CD14-positive monocyte (primary cell): Measurements from ENCODE around the gene SETBP1. TPM values are rescaled to one million over a fixed set of nuclear protein-coding genes. Genes with fewer than 3 reads are reported as not detected.

ENCODE experiments used
- DNase-seq, 3 donors: peaks; one replicate each; pipeline ENCODE4 v3.0.0-alpha.2; 2011 to 2022
- H2AFZ ChIP-seq: 2 replicates; pipeline ENCODE4 v1.6.0; 2012; ENCODE audit warnings: mild to moderate bottlenecking, low read depth, low read length, inconsistent platforms; ENCODE audit not compliant: insufficient read depth, poor library complexity, severe bottlenecking
- H3K27ac ChIP-seq, 2 donors: 1 replicate in 1 of 2; 2 replicates in 1 of 2; pipeline ENCODE4 v1.5.1; 2012 to 2013; ENCODE audit warnings: low read length in 2 of 2, control low read depth in 1 of 2, inconsistent platforms in 1 of 2, low read depth in 1 of 2, mild to moderate bottlenecking in 1 of 2
- H3K27me3 ChIP-seq, 2 donors: one replicate each; pipeline versions ENCODE4 v1.6.0 to v1.6.1; 2011 to 2013; ENCODE audit warnings: low read length in 2 of 2; ENCODE audit not compliant: control insufficient read depth in 2 of 2, insufficient read depth in 2 of 2
- H3K36me3 ChIP-seq, 2 donors: replicated peaks in 1 of 2; 1 replicate in 1 of 2; 2 replicates in 1 of 2; pipeline versions ENCODE4 v1.5.1 to v1.6.1; 2012 to 2013; ENCODE audit warnings: low read length in 2 of 2, control low read depth in 1 of 2, inconsistent platforms in 1 of 2, mild to moderate bottlenecking in 1 of 2; ENCODE audit not compliant: insufficient read depth in 2 of 2, control insufficient read depth in 1 of 2
- H3K4me1 ChIP-seq, 2 donors: 1 replicate in 1 of 2; 2 replicates in 1 of 2; pipeline versions ENCODE4 v1.5.1 to v1.6.1; 2012 to 2013; ENCODE audit warnings: low read length in 2 of 2, control low read depth in 1 of 2, inconsistent platforms in 1 of 2, mild to moderate bottlenecking in 1 of 2, moderate library complexity in 1 of 2; ENCODE audit not compliant: insufficient read depth in 2 of 2, control insufficient read depth in 1 of 2
- H3K4me2 ChIP-seq: replicated peaks from 2 replicates; pipeline ENCODE3; 2012; ENCODE audit warnings: low read length, moderate library complexity, mild to moderate bottlenecking; ENCODE audit not compliant: poor library complexity, severe bottlenecking; ENCODE audit errors: extremely low read depth
- H3K4me3 ChIP-seq, 3 experiments: fragments of 200-600 bp in 1 of 3; sonication (generic) in 1 of 3; replicated peaks in 1 of 3; 1 replicate in 2 of 3; 2 replicates in 1 of 3; pipeline ENCODE4 v1.5.1; 2011 to 2013; ENCODE audit warnings: low read length in 3 of 3, mild to moderate bottlenecking in 3 of 3, control low read depth in 2 of 3, low read depth in 2 of 3, inconsistent platforms in 1 of 3, moderate library complexity in 1 of 3
- H3K79me2 ChIP-seq: 2 replicates; pipeline ENCODE4 v1.6.0; 2012; ENCODE audit warnings: mild to moderate bottlenecking, control low read depth, inconsistent platforms, low read length, moderate library complexity; ENCODE audit not compliant: insufficient read depth
- H3K9ac ChIP-seq: 2 replicates; pipeline ENCODE4 v1.6.0; 2017; ENCODE audit warnings: low read length, mild to moderate bottlenecking; ENCODE audit not compliant: insufficient read depth, poor library complexity, severe bottlenecking
- H3K9me3 ChIP-seq, 2 donors: replicated peaks in 1 of 2; 1 replicate in 1 of 2; 2 replicates in 1 of 2; pipeline versions ENCODE4 v1.5.1 to v1.6.1; 2012 to 2013; ENCODE audit warnings: low read length in 2 of 2, control low read depth in 1 of 2; ENCODE audit not compliant: control insufficient read depth in 1 of 2, insufficient read depth in 1 of 2
- H4K20me1 ChIP-seq: 2 replicates; pipeline ENCODE4 v1.6.0; 2012; ENCODE audit warnings: mild to moderate bottlenecking, low read length, control low read depth, moderate library complexity; ENCODE audit not compliant: insufficient read depth
- H3K27ac Mint-ChIP-seq, 7 donors: one replicate each; pipeline ENCODE4 v1.8.0; 2020; ENCODE audit warnings: mild to moderate bottlenecking in 7 of 7, mixed read lengths in 7 of 7, moderate library complexity in 6 of 7, inconsistent platforms in 2 of 7
- H3K27me3 Mint-ChIP-seq, 3 donors: one replicate each; pipeline ENCODE4 v1.8.0; 2021 to 2022; ENCODE audit warnings: low read depth in 3 of 3, mild to moderate bottlenecking in 3 of 3, mixed read lengths in 3 of 3, moderate library complexity in 3 of 3, inconsistent platforms in 1 of 3
- H3K36me3 Mint-ChIP-seq, 2 donors: one replicate each; pipeline ENCODE4 v1.8.0; 2020; ENCODE audit warnings: mixed read lengths in 2 of 2, inconsistent platforms in 1 of 2, mild to moderate bottlenecking in 1 of 2
- H3K4me1 Mint-ChIP-seq: one replicate; pipeline ENCODE4 v1.8.0; 2020; ENCODE audit warnings: mild to moderate bottlenecking, mixed read lengths
- H3K4me3 Mint-ChIP-seq, 2 donors: one replicate each; pipeline ENCODE4 v1.8.0; 2020; ENCODE audit warnings: mild to moderate bottlenecking in 2 of 2, mixed read lengths in 2 of 2, moderate library complexity in 1 of 2
- H3K9me3 Mint-ChIP-seq, 7 donors: one replicate each; pipeline ENCODE4 v1.8.0; 2020 to 2022; ENCODE audit warnings: mixed read lengths in 7 of 7, mild to moderate bottlenecking in 6 of 7, moderate library complexity in 6 of 7, inconsistent platforms in 2 of 7
- CTCF ChIP-seq: fragments of 200-600 bp; IDR thresholded peaks from one replicate; pipeline ENCODE4 v1.8.0; 2022; ENCODE audit warnings: antibody characterized with exemption, mild to moderate bottlenecking
- WGBS: methylation state at CpG from one replicate; pipeline ENCODE4 v1.1.5; 2013; ENCODE audit warnings: missing lambda C conversion rate; ENCODE audit not compliant: insufficient coverage; 5-methylcytosine and 5-hydroxymethylcytosine counted together
- intact Hi-C, 2 donors: fragments of 100-400 bp; cut with micrococcal nuclease; formaldehyde crosslinking; loops; one replicate each; pipeline versions ENCODE4 v1.15.0 to v1.15.1; 2023
- polyA plus RNA-seq, 3 donors: library from polyadenylated mRNA; depleted of rRNA in 1 of 3; unstranded in 2 of 3; stranded (reverse) in 1 of 3; fragments of 300-500 nt in 2 of 3; fragments of >200 nt in 1 of 3; fragmentation: Illumina TruSeq in 2 of 3; gene quantifications; 1 replicate in 2 of 3; 2 replicates in 1 of 3; pipeline ENCODE4 v1.2.3, GENCODE V29; 2012 to 2021

SETBP1 gene
- polyA plus RNA-seq, 3 donors, result 0.01 to 1.2 TPM; not detected in 1

GRCh38 chr18:44897816-44898215 is 217.1 kb downstream of the SETBP1 start:
- intact Hi-C loops, result no loop called here
- Histone ChIP-seq H3K4me2 (no peak overlapping the region), H3K9ac (no peak overlapping the region), H3K36me3 (no peaks in the 10 kb centered on the region), H3K4me3 (no peak overlapping the region), H4K20me1 (no peaks in the 10 kb centered on the region), H3K9me3 (no peaks in the 10 kb centered on the region), H3K27me3 (peaks cover 0 to 2% of the 10 kb centered on the region in 2 donors), H3K4me1 (peaks cover 4 to 8% of the 10 kb centered on the region in 2 donors), H3K27ac (no peak overlapping the region), H3K79me2 (no peaks in the 10 kb centered on the region), H2AFZ (no peak overlapping the region)
- DNase-seq, result no peak
- H3K9me3 Mint-ChIP-seq, result no peaks in the 10 kb centered on the region
- no peaks in the 10 kb centered on the region for H3K36me3 Mint-ChIP-seq
- H3K4me1 Mint-ChIP-seq, result peaks cover 14% of the 10 kb centered on the region
- no peak overlapping the region for H3K4me3 Mint-ChIP-seq
- TF ChIP-seq CTCF, result no peak
- H3K27me3 Mint-ChIP-seq, result peaks cover 3 to 4% (median 4%) of the 10 kb centered on the region in 3 donors
- H3K27ac Mint-ChIP-seq, result no peak overlapping the region

GRCh38 chr18:44898498-44898897 is 217.8 kb downstream of the SETBP1 start:
- no peaks in the 10 kb centered on the region for H3K79me2 ChIP-seq
- H4K20me1 ChIP-seq, result no peaks in the 10 kb centered on the region
- TF ChIP-seq CTCF, result no peak
- H3K9me3 ChIP-seq, result no peaks in the 10 kb centered on the region
- Mint-ChIP-seq H3K27ac (no peak overlapping the region), H3K9me3 (no peaks in the 10 kb centered on the region), H3K36me3 (no peaks in the 10 kb centered on the region), H3K4me1 (peaks cover 14% of the 10 kb centered on the region), H3K4me3 (no peak overlapping the region), H3K27me3 (peaks cover 3 to 4% (median 4%) of the 10 kb centered on the region in 3 donors)
- no peak overlapping the region for H3K4me2 ChIP-seq
- WGBS, result no CpG with 5 or more reads among the region's 2 CpGs
- no peak overlapping the region for H3K27ac ChIP-seq
- intact Hi-C loops, result no loop called here
- H3K9ac ChIP-seq, result no peak overlapping the region
- no peak for DNase-seq
- no peak overlapping the region for H2AFZ ChIP-seq
- H3K36me3 ChIP-seq, result no peaks in the 10 kb centered on the region
- no peaks in the 10 kb centered on the region for H3K27me3 ChIP-seq
- H3K4me1 ChIP-seq, result peaks cover 4 to 8% of the 10 kb centered on the region in 2 donors
- H3K4me3 ChIP-seq, result no peak overlapping the region
